GM12878 (cell line): ENCODE measurements around the gene UBQLN4.

Experiments
- CEBPB ChIP-seq, 2 experiments: fragments of 150-350 bp in 1 of 2; IDR thresholded peaks; 2 replicates each; pipeline ENCODE4 v1.6.1; 2012 to 2014; ENCODE audit warnings: low read depth in 2 of 2, low read length in 2 of 2, borderline replicate concordance in 1 of 2, inconsistent platforms in 1 of 2
- CTCF ChIP-seq, 3 experiments: IDR thresholded peaks in 2 of 3; conservative IDR thresholded peaks in 1 of 3; 2 replicates each; pipeline ENCODE4 v1.5.1; 2011; ENCODE audit warnings: low read depth in 3 of 3, low read length in 3 of 3, mild to moderate bottlenecking in 3 of 3, control low read depth in 2 of 3, moderate library complexity in 2 of 3, inconsistent platforms in 1 of 3, mixed read lengths in 1 of 3; ENCODE audit not compliant: control insufficient read depth in 2 of 3, insufficient read depth in 1 of 3; ENCODE audit errors: extremely low read depth in 1 of 3
- EGR1 ChIP-seq, 2 experiments: IDR thresholded peaks; 1 replicate in 1 of 2; 2 replicates in 1 of 2; pipeline ENCODE4 v1.6.1; 2011 to 2012; ENCODE audit warnings: low read depth in 2 of 2, low read length in 2 of 2, borderline replicate concordance in 1 of 2, mild to moderate bottlenecking in 1 of 2, moderate library complexity in 1 of 2
- EZH2 ChIP-seq: IDR thresholded peaks from 2 replicates; pipeline ENCODE4 v1.6.1; 2012; ENCODE audit warnings: low read depth, mild to moderate bottlenecking, control low read depth, inconsistent platforms, low read length, borderline replicate concordance; ENCODE audit not compliant: control insufficient read depth
- FOXK2 ChIP-seq: fragments of 450-650 bp; IDR thresholded peaks from 2 replicates; pipeline ENCODE4 v1.6.1; 2017; ENCODE audit warnings: mild to moderate bottlenecking, moderate library complexity
- JUNB ChIP-seq: IDR thresholded peaks from 2 replicates; pipeline ENCODE4 v1.6.1; 2016; ENCODE audit warnings: antibody characterized with exemption, mild to moderate bottlenecking
- JUND ChIP-seq: IDR thresholded peaks from 2 replicates; pipeline ENCODE4 v1.6.1; 2012; ENCODE audit warnings: low read depth, mild to moderate bottlenecking, low read length, improper control_type of control experiment, moderate library complexity
- MLLT1 ChIP-seq: fragments of 450-650 bp; IDR thresholded peaks from 2 replicates; pipeline ENCODE4 v1.6.1; 2016; ENCODE audit warnings: mild to moderate bottlenecking
- POLR2A ChIP-seq: IDR thresholded peaks from 2 replicates; pipeline ENCODE4 v1.6.1; 2011; ENCODE audit warnings: low read depth, mild to moderate bottlenecking, low read length
- RCOR1 ChIP-seq: conservative IDR thresholded peaks from 2 replicates; pipeline ENCODE4 v1.6.1; 2012; ENCODE audit warnings: low read depth, low read length, improper control_type of control experiment
- RFX5 ChIP-seq: IDR thresholded peaks from 2 replicates; pipeline ENCODE4 v1.6.1; 2011; ENCODE audit warnings: low read depth, low read length, improper control_type of control experiment
- SMAD5 ChIP-seq: IDR thresholded peaks from 2 replicates; pipeline ENCODE4 v1.6.1; 2016; ENCODE audit warnings: antibody characterized with exemption, low read depth
- TAF1 ChIP-seq: IDR thresholded peaks from 2 replicates; pipeline ENCODE4 v1.6.1; 2011; ENCODE audit warnings: mild to moderate bottlenecking, low read depth, low read length, borderline replicate concordance

DNA sequence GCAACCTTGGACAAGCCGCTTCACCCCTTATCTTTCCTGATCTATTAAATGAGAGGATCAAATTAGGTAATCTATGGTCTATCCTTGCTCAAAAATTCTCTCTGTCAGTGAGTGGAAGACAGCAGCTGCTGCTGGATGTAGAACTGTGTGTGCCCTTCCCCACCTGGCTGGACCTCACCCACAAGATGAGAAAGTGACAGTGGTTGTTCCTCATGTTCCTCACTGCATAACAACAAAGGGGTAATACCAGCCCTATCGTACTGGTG is 49.7 kb downstream of the UBQLN4 start:
- no peak for TF ChIP-seq JUND
- TF ChIP-seq CEBPB (IDR thresholded peaks at IDR 0.05; ENCODE audit: borderline replicate concordance in 1 of 2, low read depth in 2 of 2, low read length in 2 of 2) = no peak
- no peak for TF ChIP-seq MLLT1
- TF ChIP-seq EGR1 (IDR thresholded peaks at IDR 0.05; ENCODE audit: borderline replicate concordance in 1 of 2, low read depth in 2 of 2, low read length in 2 of 2) = no peak
- no peak for TF ChIP-seq TAF1
- TF ChIP-seq POLR2A = no peak
- TF ChIP-seq SMAD5 = no peak
- no peak for TF ChIP-seq EZH2
- no peak for TF ChIP-seq RFX5
- TF ChIP-seq CTCF (IDR thresholded peaks at IDR 0.05 in 2 of 3, conservative IDR thresholded peaks at IDR 0.05 in 1 of 3; ENCODE audit: control insufficient read depth in 2 of 3, extremely low read depth in 1 of 3, insufficient read depth in 1 of 3, low read depth in 3 of 3, low read length in 3 of 3) = no peak
- no peak for TF ChIP-seq RCOR1
- TF ChIP-seq JUNB = no peak
- no peak for TF ChIP-seq FOXK2
